Body of pancreas (tissue), 4 donors: ENCODE measurements around the gene ASCC1.

Experiments
- CTCF ChIP-seq, 7 experiments: fragments of 450-650 bp in 4 of 7; fragments of 200-600 bp in 3 of 7; sonication (generic) in 3 of 7; IDR thresholded peaks; one replicate each; pipeline ENCODE4 v1.5.1; 2016 to 2019; ENCODE audit warnings: antibody characterized with exemption in 7 of 7
- POLR2A ChIP-seq, 3 donors: fragments of 450-650 bp; IDR thresholded peaks; one replicate each; pipeline ENCODE4 v1.6.1; 2016; ENCODE audit warnings: antibody characterized with exemption in 3 of 3, mild to moderate bottlenecking in 2 of 3

GRCh38 chr10:72260976-72261783, 45.1 kb upstream of the ASCC1 start:
- TF ChIP-seq CTCF (IDR thresholded peaks at IDR 0.05) (no peak), POLR2A (IDR thresholded peaks at IDR 0.05) (peak in 2 of 3 donors; percentile 5 to 32)
